ENCODE results near the gene PRKCH.

GRCh38 chr14:61567838-61568571, 246.6 kb downstream of the PRKCH start:
- no peak; the same call in 1 of the 2 replicates for TF ChIP-seq CTCF (conservative IDR thresholded peaks at IDR 0.05; ENCODE audit: low read length)
- TF ChIP-seq EZH2phosphoT487 (IDR thresholded peaks at IDR 0.05; ENCODE audit: borderline replicate concordance, low read depth, low read length) = no peak
